Parathyroid adenoma (tissue), 2 donors: ENCODE data around the gene LSM3.
A peak's percentile ranks its signal among the peaks of the same experiment; 100 is the strongest.

Source experiments
- H2AFZ ChIP-seq: fragments of 300-600 bp; sonication (generic); one replicate; pipeline ENCODE4 v1.7.0; 2017; ENCODE audit warnings: antibody characterized with exemption, mild to moderate bottlenecking
- H3K27ac ChIP-seq: fragments of 300-600 bp; sonication (generic); one replicate; pipeline ENCODE4 v1.7.0; 2017
- H3K27me3 ChIP-seq: fragments of 300-600 bp; sonication (generic); one replicate; pipeline ENCODE4 v1.7.0; 2017; ENCODE audit warnings: low read length; ENCODE audit not compliant: control insufficient read depth, insufficient read depth
- H3K36me3 ChIP-seq: fragments of 300-600 bp; sonication (generic); one replicate; pipeline ENCODE4 v1.7.0; 2017; ENCODE audit warnings: low read length; ENCODE audit not compliant: control insufficient read depth, insufficient read depth
- H3K4me1 ChIP-seq: fragments of 300-600 bp; sonication (generic); one replicate; pipeline ENCODE4 v1.7.0; 2017; ENCODE audit warnings: control low read depth
- H3K4me2 ChIP-seq: fragments of 300-600 bp; sonication (generic); one replicate; pipeline ENCODE4 v1.7.0; 2017; ENCODE audit warnings: low read length
- H3K4me3 ChIP-seq: fragments of 300-600 bp; sonication (generic); one replicate; pipeline ENCODE4 v1.7.0; 2017; ENCODE audit warnings: low read depth, low read length
- H3K79me2 ChIP-seq: fragments of 300-600 bp; sonication (generic); one replicate; pipeline ENCODE4 v1.7.0; 2017; ENCODE audit warnings: control low read depth
- H3K9ac ChIP-seq: fragments of 300-600 bp; sonication (generic); one replicate; pipeline ENCODE4 v1.7.0; 2017; ENCODE audit warnings: mild to moderate bottlenecking
- H3K9me3 ChIP-seq: fragments of 300-600 bp; sonication (generic); one replicate; pipeline ENCODE4 v1.7.0; 2017; ENCODE audit warnings: low read length; ENCODE audit not compliant: control insufficient read depth
- CTCF ChIP-seq: fragments of 300-600 bp; sonication (generic); IDR thresholded peaks from one replicate; pipeline ENCODE4 v1.7.0; 2017; ENCODE audit warnings: antibody characterized with exemption, mild to moderate bottlenecking
- donor health status: primary hyperparathyroidism.

Gene LSM3

GRCh38 chr3:14145236-14145635, 33.4 kb upstream of the LSM3 start:
- no peaks in the 10 kb centered on the region for H3K27me3 ChIP-seq
- H3K4me3 ChIP-seq, result no peak overlapping the region
- H3K9me3 ChIP-seq, result no peaks in the 10 kb centered on the region
- no peak overlapping the region for H3K9ac ChIP-seq
- H3K36me3 ChIP-seq, result no peaks in the 10 kb centered on the region
- peak overlapping the region; percentile 65 for H3K27ac ChIP-seq
- no peak overlapping the region for H3K4me2 ChIP-seq
- no peak overlapping the region for H2AFZ ChIP-seq
- H3K79me2 ChIP-seq, result no peaks in the 10 kb centered on the region
- no peak for TF ChIP-seq CTCF
- H3K4me1 ChIP-seq, result no peaks in the 10 kb centered on the region

- no peaks in the 10 kb centered on the region for H3K79me2 ChIP-seq
- H3K4me2 ChIP-seq, result no peak overlapping the region
- no peaks in the 10 kb centered on the region for H3K36me3 ChIP-seq
- H3K4me3 ChIP-seq, result no peak overlapping the region
- H3K27me3 ChIP-seq, result no peaks in the 10 kb centered on the region
- peak overlapping the region; percentile 65 for H3K27ac ChIP-seq
- no peaks in the 10 kb centered on the region for H3K9me3 ChIP-seq
- no peak overlapping the region for H3K9ac ChIP-seq
- TF ChIP-seq CTCF, result no peak
- H3K4me1 ChIP-seq, result no peaks in the 10 kb centered on the region
- H2AFZ ChIP-seq, result no peak overlapping the region
These were observed 32.8 kb upstream of the LSM3 start for GRCh38 chr3:14145670-14146380.

- Histone ChIP-seq H3K4me1 (no peaks in the 10 kb centered on the region), H3K9me3 (no peaks in the 10 kb centered on the region), H3K79me2 (no peaks in the 10 kb centered on the region), H2AFZ (no peak overlapping the region), H3K9ac (no peak overlapping the region), H3K4me3 (no peak overlapping the region), H3K27me3 (no peaks in the 10 kb centered on the region), H3K36me3 (no peaks in the 10 kb centered on the region), H3K4me2 (no peak overlapping the region), H3K27ac (no peak overlapping the region)
- no peak for TF ChIP-seq CTCF
These were observed 32.1 kb upstream of the LSM3 start for GRCh38 chr3:14146381-14147065.

DNA sequence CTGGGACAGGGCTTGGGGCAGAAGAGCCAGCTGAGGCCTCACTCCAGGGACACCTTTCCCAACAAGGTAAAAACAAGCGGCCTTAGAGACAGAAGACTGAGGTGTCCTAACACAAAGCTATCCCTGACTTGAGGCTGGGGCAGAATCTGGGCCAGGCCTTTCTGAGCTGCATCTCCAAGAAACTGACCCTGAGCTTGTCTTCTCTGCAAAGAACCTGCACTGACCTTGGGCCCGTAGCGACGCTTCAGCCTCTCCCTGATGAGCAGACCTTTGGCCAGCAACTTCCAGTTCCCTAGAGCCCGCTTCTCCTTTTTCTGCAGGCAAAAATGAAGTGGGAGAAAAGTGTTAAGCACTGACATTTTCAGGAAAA, 31.6 kb upstream of the LSM3 start:
- no peaks in the 10 kb centered on the region for H3K79me2 ChIP-seq
- H3K27ac ChIP-seq, result no peak overlapping the region
- H2AFZ ChIP-seq, result no peak overlapping the region
- H3K4me2 ChIP-seq, result no peak overlapping the region
- H3K9me3 ChIP-seq, result no peaks in the 10 kb centered on the region
- no peaks in the 10 kb centered on the region for H3K36me3 ChIP-seq
- H3K4me3 ChIP-seq, result no peak overlapping the region
- TF ChIP-seq CTCF, result no peak
- no peaks in the 10 kb centered on the region for H3K27me3 ChIP-seq
- H3K9ac ChIP-seq, result no peak overlapping the region
- H3K4me1 ChIP-seq, result no peaks in the 10 kb centered on the region

- Histone ChIP-seq H3K9me3 (no peaks in the 10 kb centered on the region), H2AFZ (no peak overlapping the region), H3K79me2 (no peaks in the 10 kb centered on the region), H3K4me1 (no peaks in the 10 kb centered on the region), H3K27ac (no peak overlapping the region), H3K9ac (no peak overlapping the region), H3K27me3 (no peaks in the 10 kb centered on the region), H3K4me2 (no peak overlapping the region), H3K4me3 (no peak overlapping the region), H3K36me3 (no peaks in the 10 kb centered on the region)
- TF ChIP-seq CTCF, result no peak
These were observed 31.0 kb upstream of the LSM3 start for GRCh38 chr3:14147617-14148016.
